ENCODE data around the gene PIK3R2. TPM values are rescaled to one million over a fixed set of nuclear protein-coding genes. Genes with fewer than 3 reads are reported as not detected.

The PIK3R2 gene
- total and polyA plus RNA-seq, 2 of the 8 experiments (the other 6 are each of a cell fraction or from before 2014, with no cell fraction given): 21.7 to 57.1 TPM

- Histone ChIP-seq H3K4me2 (ENCODE audit: insufficient read depth in 1 of 2, low read depth in 2 of 2, low read length in 2 of 2) (no peak overlapping the region), H3K4me3 (ENCODE audit: extremely low read depth in 1 of 4, insufficient read depth in 2 of 4, low read depth in 3 of 4, low read length in 4 of 4) (no peak overlapping the region), H3K36me3 (ENCODE audit: control insufficient read depth in 2 of 4, insufficient read depth in 4 of 4, low read length in 3 of 4) (peaks cover 9 to 36% (median 23%) of the 10 kb centered on the region in 4 experiments; a peak in 7 of 8 replicates), H4K8ac (ENCODE audit: extremely low read depth, insufficient read depth, low read length) (peak overlapping the region; percentile 2; the same call in 1 of the 2 replicates), H3K23ac (ENCODE audit: insufficient read length) (no peak overlapping the region), H3K9me3 (ENCODE audit: insufficient read depth in 2 of 2, low read depth in 1 of 2, low read length in 1 of 2) (no peaks in the 10 kb centered on the region), H4K20me1 (replicated peaks in 1 of 2; ENCODE audit: control insufficient read depth in 1 of 2, insufficient read depth in 2 of 2, low read length in 2 of 2) (peaks cover 0 to 4% of the 10 kb centered on the region in 2 experiments), H2BK20ac (ENCODE audit: low read length) (no peak overlapping the region), H3K56ac (replicated peaks; ENCODE audit: insufficient read length, low read depth, low read length) (no peak overlapping the region), H2BK12ac (ENCODE audit: low read depth, low read length) (no peak overlapping the region), H3K18ac (ENCODE audit: extremely low read depth, low read length) (no peak overlapping the region), H3K27ac (ENCODE audit: low read depth, low read length) (no peak overlapping the region), H2AFZ (ENCODE audit: low read length) (no peak overlapping the region), H3K27me3 (replicated peaks in 1 of 4; ENCODE audit: control insufficient read depth in 3 of 4, extremely low read depth in 1 of 4, insufficient read depth in 3 of 4, low read length in 3 of 4) (no peaks in the 10 kb centered on the region), H3K14ac (ENCODE audit: insufficient read length) (no peak overlapping the region), H3K79me1 (ENCODE audit: low read depth, low read length) (no peaks in the 10 kb centered on the region), H3K4me1 (replicated peaks in 1 of 4; ENCODE audit: control insufficient read depth in 3 of 4, insufficient read depth in 4 of 4, low read length in 3 of 4) (no peaks in the 10 kb centered on the region), H3K79me2 (ENCODE audit: control insufficient read depth in 1 of 2, insufficient read depth in 2 of 2, low read length in 2 of 2) (no peaks in the 10 kb centered on the region), H4K5ac (ENCODE audit: insufficient read length, low read depth, low read length) (no peak overlapping the region), H4K91ac (replicated peaks; ENCODE audit: insufficient read length, low read length) (no peak overlapping the region), H3K23me2 (ENCODE audit: low read depth, low read length) (no peaks in the 10 kb centered on the region), H3K9ac (replicated peaks in 1 of 4; ENCODE audit: extremely low read depth in 1 of 4, low read depth in 3 of 4, low read length in 3 of 4) (no peak overlapping the region), H2BK120ac (replicated peaks; ENCODE audit: low read depth, low read length) (no peak overlapping the region), H2AK5ac (ENCODE audit: low read depth, low read length) (no peak overlapping the region), H2BK15ac (ENCODE audit: low read length) (no peak overlapping the region), H2BK5ac (ENCODE audit: low read depth, low read length) (no peak overlapping the region), H3K4ac (replicated peaks; ENCODE audit: insufficient read length, low read depth, low read length) (no peak overlapping the region)
- POLR2A ChIA-PET (ENCODE audit: partially characterized antibody): interaction anchor here (0.6 kb wide), 1 partner anchor 12 kb away, joined by 3 read pairs; no protein-coding TSS in a partner anchor
- WGBS, 2 experiments (ENCODE audit: extremely low coverage in 1 of 2, insufficient coverage in 1 of 2, insufficient read length in 1 of 2, insufficient replicate concordance in 2 of 2, low coverage in 1 of 2, low lambda C conversion rate in 2 of 2, missing lambda C conversion rate in 1 of 2): 94% methylated on average over 21 of the region's 21 CpGs; no CpG with 5 or more reads in 1 of the 2 experiments
- DNase-seq (ENCODE audit: low read depth in 1 of 2, low spot score in 2 of 2) (no peak), FAIRE-seq (no peak)
- CTCF ChIA-PET (ENCODE audit: partially characterized antibody): interaction anchor here (0.8 to 2.5 kb wide), 9 partner anchors 10 to 106 kb away, joined by 3 to 17 read pairs (median 5); no protein-coding TSS in a partner anchor
- TF ChIP-seq CEBPB (IDR thresholded peaks at IDR 0.05; ENCODE audit: low read depth, low read length): no peak
- TF ChIP-seq GABPA (IDR thresholded peaks at IDR 0.05; ENCODE audit: borderline replicate concordance, insufficient read depth, low read length): no peak
- no peak for TF ChIP-seq CHD2 (IDR thresholded peaks at IDR 0.05; ENCODE audit: low read length)
- TF ChIP-seq TEAD4 (IDR thresholded peaks at IDR 0.05; ENCODE audit: low read depth, low read length): no peak
- TF ChIP-seq CHD1 (IDR thresholded peaks at IDR 0.05; ENCODE audit: low read depth, low read length): no peak
- TF ChIP-seq USF2 (IDR thresholded peaks at IDR 0.05; ENCODE audit: low read length): no peak
- no peak for TF ChIP-seq SIX5 (IDR thresholded peaks at IDR 0.05; ENCODE audit: low read depth, low read length)
- no peak for TF ChIP-seq ASH2L (IDR thresholded peaks at IDR 0.05; ENCODE audit: low read length)
- TF ChIP-seq CTCF (IDR thresholded peaks at IDR 0.05; ENCODE audit: control extremely low read depth in 1 of 3, insufficient read depth in 1 of 3, low read depth in 1 of 3, low read length in 3 of 3): no peak
- TF ChIP-seq SUZ12 (IDR thresholded peaks at IDR 0.05; ENCODE audit: low read length): no peak
- TF ChIP-seq PHF8 (conservative IDR thresholded peaks at IDR 0.05; ENCODE audit: low read depth, low read length): no peak
These were observed 14.0 kb downstream of the PIK3R2 start for GRCh38 chr19:18167011-18167410.
